ENCODE results near the gene HES4.

DNA sequence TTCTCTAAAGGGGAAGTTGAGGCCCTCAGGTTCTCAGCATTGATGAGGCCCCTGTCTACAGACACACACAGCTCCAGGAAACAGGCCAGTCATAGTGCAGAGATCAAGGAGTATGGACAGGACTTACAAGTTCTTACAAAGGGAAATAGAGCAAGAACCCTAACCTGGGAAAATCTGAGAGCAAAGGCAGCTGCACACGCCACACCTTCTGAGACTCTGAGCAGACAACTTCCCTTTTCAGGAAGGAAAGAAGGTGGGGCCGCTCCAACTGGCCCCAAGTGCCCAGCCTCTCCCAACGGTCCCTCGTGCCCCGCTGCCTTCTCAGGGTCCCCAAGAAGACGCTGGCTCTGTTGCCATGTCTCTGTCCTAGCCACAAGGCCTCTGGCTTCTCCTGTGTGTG is 44.4 kb downstream of the HES4 start:
- TF ChIP-seq, protein P1, sequence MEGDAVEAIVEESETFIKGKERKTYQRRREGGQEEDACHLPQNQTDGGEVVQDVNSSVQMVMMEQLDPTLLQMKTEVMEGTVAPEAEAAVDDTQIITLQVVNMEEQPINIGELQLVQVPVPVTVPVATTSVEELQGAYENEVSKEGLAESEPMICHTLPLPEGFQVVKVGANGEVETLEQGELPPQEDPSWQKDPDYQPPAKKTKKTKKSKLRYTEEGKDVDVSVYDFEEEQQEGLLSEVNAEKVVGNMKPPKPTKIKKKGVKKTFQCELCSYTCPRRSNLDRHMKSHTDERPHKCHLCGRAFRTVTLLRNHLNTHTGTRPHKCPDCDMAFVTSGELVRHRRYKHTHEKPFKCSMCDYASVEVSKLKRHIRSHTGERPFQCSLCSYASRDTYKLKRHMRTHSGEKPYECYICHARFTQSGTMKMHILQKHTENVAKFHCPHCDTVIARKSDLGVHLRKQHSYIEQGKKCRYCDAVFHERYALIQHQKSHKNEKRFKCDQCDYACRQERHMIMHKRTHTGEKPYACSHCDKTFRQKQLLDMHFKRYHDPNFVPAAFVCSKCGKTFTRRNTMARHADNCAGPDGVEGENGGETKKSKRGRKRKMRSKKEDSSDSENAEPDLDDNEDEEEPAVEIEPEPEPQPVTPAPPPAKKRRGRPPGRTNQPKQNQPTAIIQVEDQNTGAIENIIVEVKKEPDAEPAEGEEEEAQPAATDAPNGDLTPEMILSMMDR (IDR thresholded peaks at IDR 0.05), result no peak
- TF ChIP-seq, protein P2, sequence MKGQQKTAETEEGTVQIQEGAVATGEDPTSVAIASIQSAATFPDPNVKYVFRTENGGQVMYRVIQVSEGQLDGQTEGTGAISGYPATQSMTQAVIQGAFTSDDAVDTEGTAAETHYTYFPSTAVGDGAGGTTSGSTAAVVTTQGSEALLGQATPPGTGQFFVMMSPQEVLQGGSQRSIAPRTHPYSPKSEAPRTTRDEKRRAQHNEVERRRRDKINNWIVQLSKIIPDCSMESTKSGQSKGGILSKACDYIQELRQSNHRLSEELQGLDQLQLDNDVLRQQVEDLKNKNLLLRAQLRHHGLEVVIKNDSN (IDR thresholded peaks at IDR 0.05; ENCODE audit: borderline replicate concordance, low read depth), result no peak
- TF ChIP-seq NFIC (IDR thresholded peaks at IDR 0.05; ENCODE audit: borderline replicate concordance) (no peak), RAD21 (IDR thresholded peaks at IDR 0.05; ENCODE audit: low read length) (no peak), GABPA (IDR thresholded peaks at IDR 0.05; ENCODE audit: low read depth) (no peak), RFX5 (IDR thresholded peaks at IDR 0.05; ENCODE audit: low read length) (no peak), EP300 (IDR thresholded peaks at IDR 0.05; ENCODE audit: borderline replicate concordance in 1 of 2, low read depth in 1 of 2, low read length in 1 of 2) (no peak), TEAD4 (IDR thresholded peaks at IDR 0.05; ENCODE audit: borderline replicate concordance, insufficient read depth) (no peak)
- TF ChIP-seq, protein P3, sequence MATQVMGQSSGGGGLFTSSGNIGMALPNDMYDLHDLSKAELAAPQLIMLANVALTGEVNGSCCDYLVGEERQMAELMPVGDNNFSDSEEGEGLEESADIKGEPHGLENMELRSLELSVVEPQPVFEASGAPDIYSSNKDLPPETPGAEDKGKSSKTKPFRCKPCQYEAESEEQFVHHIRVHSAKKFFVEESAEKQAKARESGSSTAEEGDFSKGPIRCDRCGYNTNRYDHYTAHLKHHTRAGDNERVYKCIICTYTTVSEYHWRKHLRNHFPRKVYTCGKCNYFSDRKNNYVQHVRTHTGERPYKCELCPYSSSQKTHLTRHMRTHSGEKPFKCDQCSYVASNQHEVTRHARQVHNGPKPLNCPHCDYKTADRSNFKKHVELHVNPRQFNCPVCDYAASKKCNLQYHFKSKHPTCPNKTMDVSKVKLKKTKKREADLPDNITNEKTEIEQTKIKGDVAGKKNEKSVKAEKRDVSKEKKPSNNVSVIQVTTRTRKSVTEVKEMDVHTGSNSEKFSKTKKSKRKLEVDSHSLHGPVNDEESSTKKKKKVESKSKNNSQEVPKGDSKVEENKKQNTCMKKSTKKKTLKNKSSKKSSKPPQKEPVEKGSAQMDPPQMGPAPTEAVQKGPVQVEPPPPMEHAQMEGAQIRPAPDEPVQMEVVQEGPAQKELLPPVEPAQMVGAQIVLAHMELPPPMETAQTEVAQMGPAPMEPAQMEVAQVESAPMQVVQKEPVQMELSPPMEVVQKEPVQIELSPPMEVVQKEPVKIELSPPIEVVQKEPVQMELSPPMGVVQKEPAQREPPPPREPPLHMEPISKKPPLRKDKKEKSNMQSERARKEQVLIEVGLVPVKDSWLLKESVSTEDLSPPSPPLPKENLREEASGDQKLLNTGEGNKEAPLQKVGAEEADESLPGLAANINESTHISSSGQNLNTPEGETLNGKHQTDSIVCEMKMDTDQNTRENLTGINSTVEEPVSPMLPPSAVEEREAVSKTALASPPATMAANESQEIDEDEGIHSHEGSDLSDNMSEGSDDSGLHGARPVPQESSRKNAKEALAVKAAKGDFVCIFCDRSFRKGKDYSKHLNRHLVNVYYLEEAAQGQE (IDR thresholded peaks at IDR 0.05; ENCODE audit: low read depth, low read length), result no peak
